Measurements from ENCODE around the gene PARP14. TPM values are rescaled to one million over a fixed set of nuclear protein-coding genes. Genes with fewer than 3 reads are reported as not detected.

Gene PARP14
- total and polyA plus RNA-seq, 10 of the 15 experiments (the other 5 are each of a cell fraction or from before 2014, with no cell fraction given), result 21.6 to 189 (median 92.7) TPM

DNA sequence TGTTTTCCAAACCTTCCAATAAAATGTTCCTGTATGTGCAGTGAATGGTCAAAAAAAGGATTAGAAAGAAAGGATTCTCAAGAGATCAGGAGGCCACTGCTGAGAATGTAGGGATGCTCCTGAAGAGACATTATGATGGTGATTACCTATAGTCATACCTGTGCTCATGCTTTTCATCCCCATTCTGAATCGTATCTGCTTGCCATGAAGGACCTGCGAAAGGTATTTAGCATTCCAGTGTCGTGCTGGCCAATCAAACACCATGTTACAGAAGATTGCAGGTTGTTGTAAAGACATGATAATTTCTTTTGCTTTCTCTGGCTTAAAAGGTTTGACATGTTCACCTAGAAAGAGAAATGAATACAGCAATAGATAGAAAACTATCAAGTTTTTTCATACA, 96.9 kb downstream of the PARP14 start:
- Histone ChIP-seq H3K4me2 (ENCODE audit: control insufficient read depth, insufficient read depth) (no peak overlapping the region), H3K4me3 (no peak overlapping the region), H3K79me2 (ENCODE audit: control insufficient read depth, insufficient read depth, low read length) (no peaks in the 10 kb centered on the region), H3K9ac (ENCODE audit: control insufficient read depth, insufficient read depth, low read length) (no peak overlapping the region), H3K27ac (ENCODE audit: control insufficient read depth, insufficient read depth) (no peak overlapping the region), H2AFZ (ENCODE audit: control insufficient read depth, low read depth, low read length) (no peak overlapping the region), H3K27me3 (replicated peaks in 1 of 2; ENCODE audit: control insufficient read depth in 2 of 2, insufficient read depth in 2 of 2, low read length in 1 of 2) (no peaks in the 10 kb centered on the region), H3K9me3 (replicated peaks; ENCODE audit: control insufficient read depth, insufficient read depth, low read length) (no peaks in the 10 kb centered on the region), H4K20me1 (ENCODE audit: control insufficient read depth, insufficient read depth) (no peaks in the 10 kb centered on the region), H3K4me1 (ENCODE audit: control insufficient read depth, insufficient read depth, low read length) (peaks cover 16% of the 10 kb centered on the region), H3K36me3 (ENCODE audit: control insufficient read depth in 2 of 2, insufficient read depth in 2 of 2, low read length in 1 of 2) (no peaks in the 10 kb centered on the region)
- ChIA-PET SMC1A (ENCODE audit: uncharacterized antibody, unreplicated experiment) (interaction anchor here (0.7 to 2.5 kb wide), 3 partner anchors 16 to 93 kb away, joined by 3 to 11 read pairs (median 10); partner anchors contain the start of gene HSPBAP1), CTCF (interaction anchor here (0.8 kb wide), 1 partner anchor 78 kb away, joined by 3 read pairs; no protein-coding TSS in a partner anchor), RAD21 (ENCODE audit: unreplicated experiment) (interaction anchor here (0.8 to 0.9 kb wide), 2 partner anchors 82 to 90 kb away, joined by 3 to 4 read pairs; no protein-coding TSS in a partner anchor), POLR2A (interaction anchor here (0.7 kb wide), 1 partner anchor 25 kb away, joined by 3 read pairs; no protein-coding TSS in a partner anchor)
- in situ Hi-C loops (cut with MboI) (no loop called here), intact Hi-C loops (cut with micrococcal nuclease; ENCODE audit: unreplicated experiment) (no loop called here)
- FAIRE-seq, result no peak
- WGBS (ENCODE audit: insufficient coverage, insufficient replicate concordance, low lambda C conversion rate, missing lambda C conversion rate), result 98% methylated on average over 3 of the region's 3 CpGs
- BruUV-seq (replicated peaks), result no TSS peak
- ATAC-seq, result no peak
- no peak for DNase-seq (ENCODE audit: low read depth, low spot score)
- TF ChIP-seq CHD1 (IDR thresholded peaks at IDR 0.05; ENCODE audit: low read depth, low read length) (no peak), TAF1 (IDR thresholded peaks at IDR 0.05; ENCODE audit: borderline replicate concordance, low read depth, low read length) (no peak), HDAC2 (IDR thresholded peaks at IDR 0.05) (no peak), GABPA (IDR thresholded peaks at IDR 0.05; ENCODE audit: low read depth) (no peak)

Other genes with a start within 250 kb of the PARP14 start
- gene KPNA1, start 165.9 kb upstream of the PARP14 start, total RNA-seq (2014; rRNA removed), result 16.1 and 18.6 TPM in 2 replicates
- gene KPNA1, start 165.9 kb upstream of the PARP14 start, total RNA-seq (2014; rRNA removed; fragmentation: Illumina TruSeq; extraction: Trizol), result 29.7 and 29.9 TPM in 2 replicates
- gene KPNA1, start 165.9 kb upstream of the PARP14 start, total RNA-seq (2021), result 52.7 and 52.8 TPM in 2 replicates
- gene KPNA1, start 165.9 kb upstream of the PARP14 start, polyA plus RNA-seq (2011; rRNA removed), result 45.6 and 56.3 TPM in 2 replicates
- 50.9 and 54.9 TPM in 2 replicates for gene KPNA1, start 165.9 kb upstream of the PARP14 start, polyA plus RNA-seq (2014; fragmentation: Illumina TruSeq; extraction: Trizol)
- 1 to 10 TPM; 8.5 to 8.8 TPM for gene KPNA1, start 165.9 kb upstream of the PARP14 start, polyA plus RNA-seq (2014; fragmentation: Nextera tagmentation; extraction: Ambion mirVana)
- 33.4 and 37.6 TPM in 2 replicates for gene KPNA1, start 165.9 kb upstream of the PARP14 start, polyA plus RNA-seq (2014; rRNA removed)
- gene KPNA1, start 165.9 kb upstream of the PARP14 start, polyA plus RNA-seq (2016; fragmentation: Nextera tagmentation; extraction: Ambion mirVana), result 10 to 100 TPM; 44.4 to 46.8 TPM
- gene PARP9, start 116.5 kb upstream of the PARP14 start, total RNA-seq (2014; rRNA removed), result 41.3 and 54.2 TPM in 2 replicates
- gene PARP9, start 116.5 kb upstream of the PARP14 start, total RNA-seq (2014; rRNA removed; fragmentation: Illumina TruSeq; extraction: Trizol), result 58.9 and 61.8 TPM in 2 replicates
- 46.2 and 49.6 TPM in 2 replicates for gene PARP9, start 116.5 kb upstream of the PARP14 start, total RNA-seq (2021)
- 122 and 154 TPM in 2 replicates for gene PARP9, start 116.5 kb upstream of the PARP14 start, polyA plus RNA-seq (2011; rRNA removed)
- gene PARP9, start 116.5 kb upstream of the PARP14 start, polyA plus RNA-seq (2014; fragmentation: Illumina TruSeq; extraction: Trizol), result 69.4 and 91.3 TPM in 2 replicates
- gene PARP9, start 116.5 kb upstream of the PARP14 start, polyA plus RNA-seq (2014; fragmentation: Nextera tagmentation; extraction: Ambion mirVana), result 10 to 100 TPM; 34.0 to 40.4 TPM
- 44.8 and 56.6 TPM in 2 replicates for gene PARP9, start 116.5 kb upstream of the PARP14 start, polyA plus RNA-seq (2014; rRNA removed)
- gene PARP9, start 116.5 kb upstream of the PARP14 start, polyA plus RNA-seq (2016; fragmentation: Nextera tagmentation; extraction: Ambion mirVana), result 10 to 100 TPM; 40.7 to 46.0 TPM
- 28.6 and 34.6 TPM in 2 replicates for gene DTX3L, start 116.5 kb upstream of the PARP14 start, total RNA-seq (2014; rRNA removed)
- 40.1 and 42.9 TPM in 2 replicates for gene DTX3L, start 116.5 kb upstream of the PARP14 start, total RNA-seq (2014; rRNA removed; fragmentation: Illumina TruSeq; extraction: Trizol)
- 41.4 and 46.3 TPM in 2 replicates for gene DTX3L, start 116.5 kb upstream of the PARP14 start, total RNA-seq (2021)
- 15.6 and 17.0 TPM in 2 replicates for gene DTX3L, start 116.5 kb upstream of the PARP14 start, polyA plus RNA-seq (2011; rRNA removed)
- gene DTX3L, start 116.5 kb upstream of the PARP14 start, polyA plus RNA-seq (2014; fragmentation: Illumina TruSeq; extraction: Trizol), result 37.9 and 45.4 TPM in 2 replicates
- gene DTX3L, start 116.5 kb upstream of the PARP14 start, polyA plus RNA-seq (2014; fragmentation: Nextera tagmentation; extraction: Ambion mirVana), result 10 to 100 TPM in 1 of 2 experiments, 1 to 10 TPM in 1; 9.9 to 14.6 TPM
- gene DTX3L, start 116.5 kb upstream of the PARP14 start, polyA plus RNA-seq (2014; rRNA removed), result 19.5 and 21.8 TPM in 2 replicates
- 10 to 100 TPM; 20.0 to 21.5 TPM for gene DTX3L, start 116.5 kb upstream of the PARP14 start, polyA plus RNA-seq (2016; fragmentation: Nextera tagmentation; extraction: Ambion mirVana)
- 38.9 and 45.0 TPM in 2 replicates for gene PARP15, start 103.2 kb upstream of the PARP14 start, total RNA-seq (2014; rRNA removed)
- gene PARP15, start 103.2 kb upstream of the PARP14 start, total RNA-seq (2014; rRNA removed; fragmentation: Illumina TruSeq; extraction: Trizol), result 37.2 and 41.8 TPM in 2 replicates
- gene PARP15, start 103.2 kb upstream of the PARP14 start, total RNA-seq (2021), result 33.2 and 35.3 TPM in 2 replicates
- 234 and 299 TPM in 2 replicates for gene PARP15, start 103.2 kb upstream of the PARP14 start, polyA plus RNA-seq (2011; rRNA removed)
- 68.7 and 104 TPM in 2 replicates for gene PARP15, start 103.2 kb upstream of the PARP14 start, polyA plus RNA-seq (2014; fragmentation: Illumina TruSeq; extraction: Trizol)
- gene PARP15, start 103.2 kb upstream of the PARP14 start, polyA plus RNA-seq (2014; fragmentation: Nextera tagmentation; extraction: Ambion mirVana), result 1 to 10 TPM; 9.0 to 9.7 TPM
- gene PARP15, start 103.2 kb upstream of the PARP14 start, polyA plus RNA-seq (2014; rRNA removed), result 67.1 and 74.7 TPM in 2 replicates
- gene PARP15, start 103.2 kb upstream of the PARP14 start, polyA plus RNA-seq (2016; fragmentation: Nextera tagmentation; extraction: Ambion mirVana), result 10 to 100 TPM; 17.7 to 21.1 TPM
- gene HSPBAP1, start 113.0 kb downstream of the PARP14 start, total RNA-seq (2014; rRNA removed), result 6.8 and 9.3 TPM in 2 replicates
- 8.1 and 8.5 TPM in 2 replicates for gene HSPBAP1, start 113.0 kb downstream of the PARP14 start, total RNA-seq (2014; rRNA removed; fragmentation: Illumina TruSeq; extraction: Trizol)
- gene HSPBAP1, start 113.0 kb downstream of the PARP14 start, total RNA-seq (2021), result 6.2 and 7.8 TPM in 2 replicates
- gene HSPBAP1, start 113.0 kb downstream of the PARP14 start, polyA plus RNA-seq (2011; rRNA removed), result 7.7 and 9.4 TPM in 2 replicates
- 7.7 and 11.4 TPM in 2 replicates for gene HSPBAP1, start 113.0 kb downstream of the PARP14 start, polyA plus RNA-seq (2014; fragmentation: Illumina TruSeq; extraction: Trizol)
- gene HSPBAP1, start 113.0 kb downstream of the PARP14 start, polyA plus RNA-seq (2014; fragmentation: Nextera tagmentation; extraction: Ambion mirVana), result 1 to 10 TPM; 3.2 to 3.5 TPM
- 7.1 and 9.5 TPM in 2 replicates for gene HSPBAP1, start 113.0 kb downstream of the PARP14 start, polyA plus RNA-seq (2014; rRNA removed)
- 10 to 100 TPM; 10.2 to 10.3 TPM for gene HSPBAP1, start 113.0 kb downstream of the PARP14 start, polyA plus RNA-seq (2016; fragmentation: Nextera tagmentation; extraction: Ambion mirVana)
- gene SLC49A4, start 114.2 kb downstream of the PARP14 start, total RNA-seq (2014; rRNA removed), result 1.1 and 1.4 TPM in 2 replicates
- gene SLC49A4, start 114.2 kb downstream of the PARP14 start, total RNA-seq (2014; rRNA removed; fragmentation: Illumina TruSeq; extraction: Trizol), result 1.0 and 1.1 TPM in 2 replicates
- gene SLC49A4, start 114.2 kb downstream of the PARP14 start, total RNA-seq (2021), result 1.3 and 2.1 TPM in 2 replicates
- 0.69 and 1.4 TPM in 2 replicates for gene SLC49A4, start 114.2 kb downstream of the PARP14 start, polyA plus RNA-seq (2011; rRNA removed)
- gene SLC49A4, start 114.2 kb downstream of the PARP14 start, polyA plus RNA-seq (2014; fragmentation: Illumina TruSeq; extraction: Trizol), result 1.4 and 1.8 TPM in 2 replicates
- gene SLC49A4, start 114.2 kb downstream of the PARP14 start, polyA plus RNA-seq (2014; fragmentation: Nextera tagmentation; extraction: Ambion mirVana), result under 1 TPM; 0.48 to 0.58 TPM
- gene SLC49A4, start 114.2 kb downstream of the PARP14 start, polyA plus RNA-seq (2014; rRNA removed), result 1.0 and 2.2 TPM in 2 replicates
- gene SLC49A4, start 114.2 kb downstream of the PARP14 start, polyA plus RNA-seq (2016; fragmentation: Nextera tagmentation; extraction: Ambion mirVana), result 1 to 10 TPM; 1.4 to 1.6 TPM

Data from GM12878 (cell line).